SW 1271 (cell line): ENCODE results near the gene PFDN4.
A peak's percentile ranks its signal among the peaks of the same experiment; 100 is the strongest.

Experiments
- DNase-seq, 2 experiments: peaks; one replicate each; lab custom pipeline; 2025; lab: John Stamatoyannopoulos, UW

Gene PFDN4

GRCh38 chr20:54200487-54201267 lies 7.2 kb upstream of the PFDN4 start:
- DNase-seq, result no peak

- DNase-seq, result no peak
These were observed 6.5 kb upstream of the PFDN4 start for GRCh38 chr20:54201268-54201846.

GRCh38 chr20:54203281-54203680 lies 4.6 kb upstream of the PFDN4 start:
- DNase-seq, result no peak

- no peak for DNase-seq
These were observed 3.8 kb upstream of the PFDN4 start for GRCh38 chr20:54204063-54204462.

- DNase-seq, result no peak
These were observed 3.4 kb upstream of the PFDN4 start for GRCh38 chr20:54204481-54204880.

- no peak for DNase-seq
These were observed 2.4 kb upstream of the PFDN4 start for GRCh38 chr20:54205450-54205849.

- DNase-seq, result no peak
These were observed 689 bp upstream of the PFDN4 start for GRCh38 chr20:54207053-54207742.

GRCh38 chr20:54208548-54209176 lies 775 bp downstream of the PFDN4 start:
- peak in 1 of 2 experiments; percentile 31 for DNase-seq

- DNase-seq, result no peak
These were observed 1.4 kb downstream of the PFDN4 start for GRCh38 chr20:54209216-54209813.

GRCh38 chr20:54212226-54212625 lies 4.3 kb downstream of the PFDN4 start:
- DNase-seq, result no peak

- no peak for DNase-seq
These were observed 5.0 kb downstream of the PFDN4 start for GRCh38 chr20:54212871-54213270.

GRCh38 chr20:54214566-54214965 lies 6.7 kb downstream of the PFDN4 start:
- DNase-seq, result no peak

- DNase-seq, result no peak
These were observed 7.4 kb downstream of the PFDN4 start for GRCh38 chr20:54215157-54215789.

- no peak for DNase-seq
These were observed 9.9 kb downstream of the PFDN4 start for GRCh38 chr20:54217762-54218161.

GRCh38 chr20:54218470-54218869 lies 10.6 kb downstream of the PFDN4 start:
- no peak for DNase-seq

- DNase-seq, result peak in 1 of 2 experiments; percentile 47
These were observed 12.0 kb downstream of the PFDN4 start for GRCh38 chr20:54219751-54220426.

GRCh38 chr20:54220722-54221121 lies 12.8 kb downstream of the PFDN4 start:
- DNase-seq, result no peak

- DNase-seq, result no peak
These were observed 13.5 kb downstream of the PFDN4 start for GRCh38 chr20:54221353-54221752.

- DNase-seq, result no peak
These were observed 14.4 kb downstream of the PFDN4 start for GRCh38 chr20:54221996-54222890.

GRCh38 chr20:54223285-54223684 lies 15.4 kb downstream of the PFDN4 start:
- no peak for DNase-seq
